Inferior parietal cortex (tissue), 1 donor: Measurements from ENCODE around the gene OOSP2.
A peak's percentile ranks its signal among the peaks of the same experiment; 100 is the strongest.
"Not testable (repeated sequence)": the region's sequence is repeated elsewhere in the genome, so short reads cannot be mapped to it uniquely, and the experiment has no call there.

Experiments used
- DNase-seq: peaks from one replicate; pipeline ENCODE4 v3.0.0-alpha.2; 2016; ENCODE audit errors: extremely low spot score

Gene OOSP2

DNA sequence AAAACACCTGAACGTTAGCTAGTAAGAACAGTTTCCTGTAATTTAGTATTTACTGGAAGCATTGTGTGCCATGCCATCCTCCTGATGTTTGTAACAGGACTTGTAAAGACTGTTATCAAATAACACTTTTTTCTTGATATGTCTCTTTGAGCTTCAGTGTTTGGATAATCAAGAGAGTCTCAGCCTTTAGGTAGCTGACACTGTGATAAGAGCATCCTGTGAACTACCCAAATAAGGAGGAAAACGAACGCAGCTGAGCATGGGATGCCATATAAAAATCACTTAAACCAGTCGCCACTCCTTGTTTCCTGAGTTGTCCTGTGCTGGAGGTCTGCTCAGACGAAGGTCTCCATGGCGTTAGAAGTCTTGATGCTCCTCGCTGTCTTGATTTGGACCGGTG is at the start of gene OOSP2:
OOSP2 (plus strand) TSS at position 301 of the 400 bp plus-strand sequence; CDS start at position 352, 51 bp downstream.
- no peak for DNase-seq

- DNase-seq, result no peak
These were observed 49.8 kb upstream of the OOSP2 start for GRCh38 chr11:59990421-59990820.

DNA sequence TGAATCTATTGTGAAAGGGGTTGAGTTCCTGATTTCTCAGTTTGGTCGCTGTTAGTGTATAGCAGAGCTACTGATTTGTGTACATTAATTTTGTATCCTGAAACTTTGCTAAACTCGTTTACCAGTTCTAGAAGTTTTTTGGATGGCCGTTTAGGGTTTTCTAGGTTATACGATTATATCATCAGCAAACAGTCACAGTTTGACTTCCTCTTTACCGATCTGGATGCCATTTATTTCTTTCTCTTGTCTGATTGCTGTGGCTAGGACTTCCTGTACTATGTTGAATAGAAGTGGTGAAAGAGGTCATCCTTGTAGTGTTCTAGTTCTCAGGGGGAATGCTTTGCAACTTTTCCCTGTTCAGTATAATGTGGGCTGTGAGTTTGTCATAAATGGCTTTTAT is 47.8 kb upstream of the OOSP2 start:
- DNase-seq, result no peak

DNA sequence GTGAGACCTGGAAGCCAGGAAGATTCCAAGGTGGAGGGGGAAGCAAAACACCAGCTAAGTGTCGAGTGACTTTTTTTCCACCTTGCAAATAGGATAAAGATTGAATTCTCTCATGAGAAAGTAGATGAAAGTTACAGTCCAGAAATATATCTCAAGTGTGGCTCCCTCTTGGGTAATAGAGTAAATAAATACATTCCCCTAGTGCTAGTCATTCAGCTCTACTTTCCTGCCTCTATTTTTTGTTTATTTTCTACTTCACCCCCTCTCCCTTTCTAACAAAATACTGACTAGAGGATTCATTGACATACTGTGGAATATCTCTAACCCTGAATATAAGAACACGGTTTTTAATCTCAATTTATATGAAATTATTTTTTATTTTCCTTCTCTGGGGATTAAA is 42.4 kb upstream of the OOSP2 start:
- DNase-seq, result no peak

GRCh38 chr11:59999691-60000090 is 40.5 kb upstream of the OOSP2 start:
- no peak for DNase-seq

DNA sequence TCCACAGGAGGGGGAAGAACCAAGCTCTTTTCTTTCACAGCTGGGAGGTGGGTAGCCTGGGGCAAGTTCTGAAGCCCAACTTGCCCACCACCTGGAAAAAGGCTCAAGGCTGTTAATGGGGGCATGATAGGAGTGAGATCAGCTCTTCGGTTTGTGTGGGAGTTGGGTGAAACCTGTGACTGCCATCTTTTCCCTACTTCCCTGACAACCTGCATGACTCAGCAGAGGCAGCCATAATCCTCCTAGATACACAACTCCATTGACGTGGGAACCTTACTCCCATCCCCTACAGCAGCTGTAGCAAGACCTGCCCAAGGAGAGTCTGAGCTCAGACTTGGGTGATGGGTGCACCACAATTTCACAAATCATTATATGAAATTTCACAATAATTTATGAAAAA is 36.5 kb upstream of the OOSP2 start:
- no peak for DNase-seq

DNA sequence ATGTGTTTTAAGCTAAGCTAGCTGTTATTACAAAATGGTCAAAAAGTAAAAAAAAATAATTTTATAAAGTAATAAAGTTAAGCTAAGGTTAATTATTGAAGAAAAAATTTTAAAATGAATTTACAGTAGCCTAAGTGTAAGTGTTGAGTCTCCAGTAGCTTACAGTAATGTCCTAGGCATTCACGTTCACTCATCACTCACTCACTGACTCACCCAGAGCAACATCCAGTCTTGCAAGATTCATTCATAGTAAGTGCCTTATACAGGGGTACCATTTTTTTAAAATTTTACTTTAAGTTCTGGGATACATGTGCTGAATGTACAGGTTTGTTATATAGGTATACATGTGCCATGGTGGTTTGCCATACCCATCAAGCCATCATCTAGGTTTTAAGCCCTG is 34.8 kb upstream of the OOSP2 start:
- DNase-seq, result no peak

DNA sequence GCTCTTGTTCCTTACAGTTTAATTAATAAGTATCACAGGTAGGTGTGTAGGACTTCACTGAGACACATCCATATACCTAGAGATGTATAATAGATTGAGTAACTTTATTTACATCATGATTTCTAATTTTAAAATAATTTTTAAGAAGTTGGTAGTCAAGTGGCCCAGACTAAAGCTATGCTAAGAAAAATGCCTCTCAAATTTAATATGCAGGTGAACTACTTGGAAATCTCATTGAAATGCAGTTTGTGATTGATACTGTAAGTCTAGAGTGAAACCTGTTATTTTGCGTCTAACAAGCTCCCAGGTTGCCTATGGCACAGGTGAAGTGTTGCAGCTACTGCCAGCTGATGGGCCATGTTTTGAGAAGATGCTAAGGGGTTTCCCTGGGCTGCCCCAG is 23.3 kb upstream of the OOSP2 start, which contains the start of gene OOSP4B:
OOSP4B (plus strand) TSS at position 301 of the 400 bp plus-strand sequence.
- no peak for DNase-seq

GRCh38 chr11:60018058-60018457 is 22.2 kb upstream of the OOSP2 start:
- DNase-seq, result no peak

GRCh38 chr11:60020376-60020775 is 19.8 kb upstream of the OOSP2 start:
- DNase-seq, result not testable (repeated sequence)

DNA sequence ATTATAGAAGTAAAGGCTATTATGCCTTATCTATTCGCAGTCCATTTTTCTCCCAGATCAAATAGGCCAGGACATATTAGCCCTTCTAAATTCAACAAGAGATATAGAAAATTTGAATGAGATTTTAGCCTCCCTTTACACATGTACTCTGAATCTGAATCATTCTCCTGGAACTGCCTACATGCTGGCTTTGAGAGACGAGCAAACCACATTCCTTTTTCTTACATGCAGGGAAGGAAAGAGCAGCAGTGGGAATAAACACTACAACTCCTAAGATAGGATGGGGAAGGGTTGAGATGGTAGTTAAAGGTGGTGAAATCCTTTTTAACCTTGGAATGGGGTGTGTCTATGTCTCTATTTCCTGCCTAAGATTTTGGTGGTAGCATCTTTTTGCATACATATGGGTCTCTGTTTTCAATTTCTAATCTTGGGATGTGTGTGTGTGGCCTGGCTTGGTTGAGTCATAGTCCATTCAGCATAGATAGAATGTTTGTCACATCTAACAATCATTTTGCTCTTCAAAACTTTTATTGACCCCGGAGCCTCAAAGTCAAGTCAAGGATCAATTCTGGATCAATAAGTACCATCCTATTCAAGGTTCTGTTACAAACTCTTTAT is 11.1 kb upstream of the OOSP2 start:
- DNase-seq, result no peak

- DNase-seq, result not testable (repeated sequence)
These were observed 10.2 kb downstream of the OOSP2 start for GRCh38 chr11:60050422-60050821.

DNA sequence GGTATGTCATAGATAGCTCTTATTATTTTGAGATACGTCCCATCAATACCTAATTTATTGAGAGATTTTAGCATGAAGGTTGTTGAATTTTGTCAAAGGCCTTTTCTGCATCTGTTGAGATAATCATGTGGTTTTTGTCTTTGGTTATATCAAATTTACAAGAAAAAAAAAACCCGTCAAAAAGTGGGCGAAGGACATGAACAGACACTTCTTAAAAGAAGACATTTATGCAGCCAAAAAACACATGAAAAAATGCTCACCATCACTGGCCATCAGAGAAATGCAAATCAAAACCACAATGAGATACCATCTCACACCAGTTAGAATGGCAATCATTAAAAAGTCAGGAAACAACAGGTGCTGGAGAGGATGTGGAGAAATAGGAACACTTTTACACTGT is 10.6 kb downstream of the OOSP2 start:
- DNase-seq, result not testable (repeated sequence)

GRCh38 chr11:60056349-60056969 is 16.2 kb downstream of the OOSP2 start, which contains the start of gene MS4A3:
TSS of gene MS4A3 (plus strand) at chr11:60056665. CDS start at chr11:60061161, 4,496 bp downstream.
- peak; percentile 5 for DNase-seq

- DNase-seq, result no peak
These were observed 18.8 kb downstream of the OOSP2 start for GRCh38 chr11:60059052-60059451.

GRCh38 chr11:60059521-60060240 is 19.5 kb downstream of the OOSP2 start:
- no peak for DNase-seq

DNA sequence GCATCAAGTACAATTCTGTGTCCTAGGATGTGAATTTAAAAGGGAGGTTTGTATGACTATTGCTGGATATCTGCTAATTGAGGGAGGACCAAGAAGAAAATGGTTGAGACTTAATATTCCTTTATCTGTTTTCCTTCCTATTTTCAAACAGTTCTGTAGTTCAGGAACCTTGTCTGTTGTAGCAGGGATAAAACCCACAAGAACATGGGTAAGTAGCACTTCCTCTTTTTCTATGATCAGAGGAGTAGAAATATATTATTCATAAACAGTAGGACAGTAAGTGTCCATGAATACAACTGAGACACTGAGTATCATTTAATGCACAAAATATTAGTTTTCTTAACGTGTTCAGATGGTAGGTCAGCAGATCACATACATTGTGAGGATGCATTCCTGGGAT is 23.9 kb downstream of the OOSP2 start:
- no peak for DNase-seq

DNA sequence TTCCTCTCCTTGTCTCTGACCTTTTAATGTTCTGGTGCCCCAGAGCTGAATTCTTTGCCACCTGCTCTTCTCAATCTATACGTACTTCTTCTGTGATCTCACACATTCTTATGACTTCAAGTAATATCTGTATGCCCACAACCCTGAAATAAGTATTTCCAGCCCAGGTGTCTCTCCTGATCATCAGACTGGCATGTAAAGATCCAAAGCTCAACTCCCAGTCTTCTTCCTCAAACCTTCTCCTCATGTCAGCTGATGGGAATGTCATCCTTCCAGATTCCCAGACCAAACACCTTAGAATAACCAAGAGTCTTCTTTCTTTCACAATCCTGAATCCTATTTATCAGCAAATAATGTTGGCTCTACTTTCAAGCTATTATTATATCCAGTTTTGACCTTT is 25.6 kb downstream of the OOSP2 start:
- no peak for DNase-seq

- DNase-seq, result no peak
These were observed 29.2 kb downstream of the OOSP2 start for GRCh38 chr11:60069450-60069849.

DNA sequence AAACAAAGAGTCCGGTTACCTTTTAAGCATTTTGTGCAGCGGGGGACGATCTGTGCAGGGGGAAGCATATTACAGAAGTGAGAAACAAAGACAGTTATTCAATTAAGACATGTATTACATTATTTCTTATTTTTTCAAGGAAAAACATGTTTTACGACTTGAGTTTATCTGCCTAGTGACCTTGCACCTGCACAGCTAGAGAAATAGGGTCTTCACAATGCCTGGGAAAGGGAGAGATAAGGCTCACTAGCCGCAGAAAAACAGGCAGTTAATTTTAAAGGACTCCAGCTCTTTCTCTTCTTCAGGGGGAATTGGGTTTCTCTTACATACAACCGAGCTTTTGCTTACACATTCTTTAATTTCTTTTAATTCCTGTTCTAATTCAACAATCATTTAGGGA is 31.4 kb downstream of the OOSP2 start:
- not testable (repeated sequence) for DNase-seq

DNA sequence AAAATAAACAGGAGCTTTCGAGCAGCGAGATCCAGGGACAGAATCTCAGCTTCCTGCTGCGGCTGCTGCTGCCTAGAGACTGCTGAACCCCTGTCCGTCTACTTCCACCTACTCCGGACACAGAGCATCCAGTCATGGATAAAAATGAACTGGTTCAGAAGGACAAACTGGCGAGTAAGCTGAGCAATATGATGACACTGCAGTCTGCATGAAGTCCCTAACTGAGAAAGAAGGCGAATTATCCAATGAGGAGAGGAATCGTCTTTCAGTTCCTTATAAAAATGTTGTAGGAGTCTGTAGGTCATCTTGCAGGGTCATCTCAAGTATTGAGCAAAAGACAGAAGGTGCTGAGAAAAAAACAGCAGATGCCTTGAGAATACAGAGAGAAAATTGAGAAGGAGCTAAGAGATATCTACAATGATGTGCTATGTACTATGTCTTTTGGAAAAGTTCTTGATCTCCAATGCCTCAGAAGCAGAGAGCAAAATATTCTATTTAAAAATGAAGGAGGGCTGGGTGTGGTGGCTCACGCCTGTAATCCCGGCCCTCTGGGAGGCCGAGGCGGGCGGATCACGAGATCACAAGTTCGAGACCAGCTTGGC is 37.1 kb downstream of the OOSP2 start:
- no peak for DNase-seq

- no peak for DNase-seq
These were observed 37.8 kb downstream of the OOSP2 start for GRCh38 chr11:60077981-60078380.
